DMS153 treated with DMSO at 0.1 percent for 48 hours (cell line): ENCODE data around the gene MCM5.

Source experiments
- DNase-seq: peaks from one replicate; lab custom pipeline; 2025; ENCODE audit not compliant: unreplicated experiment; lab: John Stamatoyannopoulos, UW

The MCM5 gene

GRCh38 chr22:35400501-35400790, 506 bp downstream of the MCM5 start:
- DNase-seq = no peak

DNA sequence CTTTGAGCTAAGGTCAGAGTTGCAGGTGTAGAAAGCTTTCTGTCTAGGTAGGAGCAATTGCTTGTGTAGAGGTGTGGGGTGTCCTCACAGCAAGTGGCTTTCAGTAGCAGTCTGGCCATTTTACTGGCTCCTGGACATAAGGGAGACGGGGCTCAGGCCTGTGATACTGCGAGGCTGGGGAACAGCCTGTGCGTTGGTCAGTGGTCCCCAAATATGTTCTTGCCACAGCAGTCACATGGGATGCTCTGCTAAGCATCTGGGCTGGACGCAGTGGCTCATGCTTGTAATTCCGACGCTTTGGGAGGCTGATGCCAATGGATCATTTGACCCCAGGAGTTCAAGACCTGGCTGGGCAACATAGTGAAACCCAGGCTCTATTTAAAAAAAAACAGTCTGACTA, 1.9 kb downstream of the MCM5 start:
- DNase-seq = no peak

DNA sequence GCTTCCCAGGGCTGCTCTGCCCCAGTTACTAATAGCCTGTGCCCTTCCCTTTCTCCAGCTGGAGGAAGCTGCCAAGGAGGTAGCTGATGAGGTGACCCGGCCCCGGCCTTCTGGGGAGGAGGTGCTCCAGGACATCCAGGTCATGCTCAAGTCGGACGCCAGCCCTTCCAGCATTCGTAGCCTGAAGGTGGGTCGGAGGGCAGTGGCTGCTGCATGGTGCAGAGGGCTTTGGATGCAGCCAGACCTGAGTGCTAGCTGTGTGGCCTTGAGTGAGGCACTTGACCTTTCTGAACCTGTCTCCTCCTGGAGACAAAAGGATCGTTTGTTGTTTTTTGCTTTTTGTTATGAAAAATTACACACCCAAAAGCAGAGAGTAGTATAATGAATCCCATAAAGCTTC, 3.4 kb downstream of the MCM5 start:
- no peak for DNase-seq

- no peak for DNase-seq
Observed at GRCh38 chr22:35404176-35404575, 4.2 kb downstream of the MCM5 start.

DNA sequence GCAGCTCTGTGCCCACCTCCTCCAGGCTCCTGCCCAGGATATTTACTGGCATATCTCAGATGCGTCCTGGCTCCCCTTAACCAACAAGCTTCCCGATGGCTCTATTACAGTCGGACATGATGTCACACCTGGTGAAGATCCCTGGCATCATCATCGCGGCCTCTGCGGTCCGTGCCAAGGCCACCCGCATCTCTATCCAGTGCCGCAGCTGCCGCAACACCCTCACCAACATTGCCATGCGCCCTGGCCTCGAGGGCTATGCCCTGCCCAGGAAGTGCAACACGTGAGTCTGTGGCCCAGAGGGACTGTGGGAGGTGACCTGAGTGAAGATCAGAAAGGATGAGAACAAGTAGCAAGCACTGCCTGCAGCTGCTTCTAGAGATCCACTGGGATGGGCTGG, 6.5 kb downstream of the MCM5 start:
- DNase-seq = no peak

- no peak for DNase-seq
Observed at GRCh38 chr22:35407362-35407761, 7.4 kb downstream of the MCM5 start.

DNA sequence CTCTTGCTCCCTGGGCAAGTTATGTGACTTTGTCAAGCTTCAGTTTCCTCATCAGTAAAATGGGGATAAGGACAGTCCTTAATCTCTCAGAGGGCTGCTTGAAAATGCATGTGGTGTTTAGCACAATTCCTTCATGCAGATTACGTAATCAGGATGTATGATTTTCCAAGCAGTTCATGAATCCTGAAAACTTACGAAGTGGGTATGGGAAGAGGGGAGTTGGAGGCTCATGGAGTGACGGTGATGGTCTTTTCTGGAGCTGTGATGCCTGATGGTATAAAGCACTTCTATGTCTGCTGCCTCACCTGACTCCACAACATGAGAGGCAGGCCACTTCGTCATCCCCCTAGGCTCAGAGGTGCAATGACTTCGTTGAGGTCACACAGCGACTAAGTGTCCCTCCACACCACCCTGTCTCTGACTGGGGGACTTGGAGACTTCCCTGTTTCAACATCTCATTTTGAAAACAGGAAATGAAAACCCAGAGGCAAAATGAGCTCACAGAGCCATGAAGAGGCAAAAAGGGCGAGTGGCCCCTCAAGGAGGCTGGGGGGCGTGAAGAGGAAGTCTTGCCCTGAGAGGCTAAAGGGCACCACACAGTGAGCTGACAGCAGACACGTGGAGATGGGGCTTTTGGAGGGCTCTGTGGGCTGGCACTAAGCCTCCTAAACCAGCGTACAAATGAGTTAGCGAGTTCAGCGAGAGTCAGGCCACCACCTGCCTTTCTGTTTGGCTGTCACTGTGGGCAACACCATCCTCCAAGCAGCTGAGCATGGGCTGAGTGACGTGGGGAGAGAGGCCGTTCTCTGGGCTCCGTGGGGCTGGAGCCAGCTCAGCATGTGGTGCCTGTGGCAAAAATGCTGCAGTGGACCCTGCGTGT, 10.1 kb downstream of the MCM5 start:
- no peak for DNase-seq

DNA sequence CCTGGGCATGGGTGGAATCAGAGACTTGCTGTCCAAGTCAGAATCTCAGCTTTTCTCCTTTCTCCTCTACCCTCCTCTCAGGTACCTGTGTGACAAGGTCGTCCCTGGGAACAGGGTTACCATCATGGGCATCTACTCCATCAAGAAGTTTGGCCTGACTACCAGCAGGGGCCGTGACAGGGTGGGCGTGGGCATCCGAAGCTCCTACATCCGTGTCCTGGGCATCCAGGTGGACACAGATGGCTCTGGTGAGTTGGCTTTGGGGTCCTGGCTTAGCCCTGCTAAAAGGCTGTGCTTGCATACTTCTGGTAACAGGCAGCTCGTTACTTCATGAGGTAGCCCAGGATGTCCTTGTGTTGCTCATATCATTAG, 10.7 kb downstream of the MCM5 start:
- DNase-seq = no peak

DNA sequence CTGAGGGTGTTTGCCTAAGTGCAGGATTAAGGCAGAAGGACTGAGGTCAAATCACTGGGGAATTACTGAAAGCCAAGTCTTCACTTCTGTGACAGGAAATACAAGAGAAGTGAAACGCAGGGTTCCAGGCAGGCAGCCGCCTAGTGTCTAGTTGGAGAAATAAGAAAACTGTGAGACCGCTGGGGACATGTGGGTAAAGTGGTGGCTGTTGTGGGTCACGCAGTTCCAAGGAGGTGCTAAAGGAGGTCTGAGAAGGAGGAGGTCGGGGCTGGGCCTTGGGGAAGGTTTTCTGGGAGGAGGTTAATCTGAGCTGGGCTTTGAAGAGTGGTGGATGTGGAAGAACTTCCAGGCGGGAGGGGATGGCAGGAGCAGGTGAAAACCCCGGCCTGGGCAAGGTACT, 11.2 kb downstream of the MCM5 start:
- DNase-seq = no peak

DNA sequence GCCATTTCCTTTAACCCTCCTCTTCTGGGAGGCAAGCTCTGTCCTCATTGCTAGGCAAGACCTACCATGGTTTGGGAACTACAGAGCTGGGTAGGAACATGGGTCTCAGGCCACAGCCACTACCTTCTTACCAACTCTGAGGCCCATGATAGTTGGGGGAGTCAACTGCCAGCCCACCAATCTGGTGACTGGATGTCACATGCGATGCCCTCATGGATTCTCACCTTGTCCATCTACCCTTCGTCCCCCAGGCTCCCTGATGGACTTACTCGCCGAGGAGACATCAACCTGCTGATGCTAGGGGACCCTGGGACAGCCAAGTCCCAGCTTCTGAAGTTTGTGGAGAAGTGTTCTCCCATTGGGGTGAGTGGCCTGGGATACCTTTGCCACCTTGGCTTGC, 13.7 kb downstream of the MCM5 start:
- no peak for DNase-seq

- DNase-seq = no peak
Observed at GRCh38 chr22:35417606-35418005, 17.7 kb downstream of the MCM5 start.

GRCh38 chr22:35418088-35418487, 18.1 kb downstream of the MCM5 start:
- DNase-seq = no peak

- DNase-seq = no peak
Observed at GRCh38 chr22:35418731-35419130, 18.8 kb downstream of the MCM5 start.

- DNase-seq = no peak
Observed at GRCh38 chr22:35419756-35420155, 19.8 kb downstream of the MCM5 start.

- no peak for DNase-seq
Observed at GRCh38 chr22:35421121-35421520, 21.2 kb downstream of the MCM5 start.

DNA sequence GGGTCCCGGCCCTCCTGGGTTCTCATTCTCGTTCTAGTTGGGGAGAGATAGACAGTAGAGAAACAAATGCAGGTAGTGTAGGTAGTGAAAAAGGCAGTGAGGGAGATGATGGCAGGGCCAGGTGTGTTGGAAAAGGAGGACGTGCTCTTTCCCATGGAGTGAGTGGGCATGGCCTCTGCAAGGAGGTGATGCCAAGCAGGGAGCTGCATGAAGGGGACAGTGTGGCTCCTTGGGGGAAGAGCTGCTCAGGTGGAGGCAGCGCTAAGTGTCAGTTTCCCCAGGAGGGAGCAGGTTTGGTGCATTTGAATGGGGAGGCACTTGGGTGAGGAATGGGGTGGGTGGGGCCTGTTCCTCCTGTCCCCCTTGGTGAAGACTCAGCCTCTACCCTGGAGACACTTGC, 22.2 kb downstream of the MCM5 start:
- no peak for DNase-seq

DNA sequence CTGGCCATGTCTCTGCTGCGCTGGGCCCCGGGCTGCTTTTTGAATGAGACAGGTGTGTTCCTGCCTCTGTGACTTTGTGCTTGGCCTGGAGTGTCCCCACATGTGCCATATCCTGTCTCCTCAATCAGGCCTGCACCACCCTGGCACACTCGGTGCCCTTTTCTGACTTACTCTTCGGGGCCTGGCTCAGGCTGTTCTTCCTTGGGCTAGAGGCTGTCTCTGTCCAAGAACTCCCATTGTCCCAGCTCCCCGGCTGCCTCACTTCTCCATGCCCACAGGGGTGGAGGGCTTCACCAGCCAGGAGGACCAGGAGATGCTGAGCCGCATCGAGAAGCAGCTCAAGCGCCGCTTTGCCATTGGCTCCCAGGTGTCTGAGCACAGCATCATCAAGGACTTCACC, 23.0 kb downstream of the MCM5 start:
- DNase-seq = no peak

DNA sequence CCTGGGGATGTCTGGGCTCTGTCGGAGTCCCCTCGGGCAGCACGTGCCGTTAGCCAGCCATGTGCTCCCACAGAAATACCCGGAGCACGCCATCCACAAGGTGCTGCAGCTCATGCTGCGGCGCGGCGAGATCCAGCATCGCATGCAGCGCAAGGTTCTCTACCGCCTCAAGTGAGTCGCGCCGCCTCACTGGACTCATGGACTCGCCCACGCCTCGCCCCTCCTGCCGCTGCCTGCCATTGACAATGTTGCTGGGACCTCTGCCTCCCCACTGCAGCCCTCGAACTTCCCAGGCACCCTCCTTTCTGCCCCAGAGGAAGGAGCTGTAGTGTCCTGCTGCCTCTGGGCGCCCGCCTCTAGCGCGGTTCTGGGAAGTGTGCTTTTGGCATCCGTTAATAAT, 24.1 kb downstream of the MCM5 start:
- DNase-seq = no peak

GRCh38 chr22:35424761-35425160, 24.8 kb downstream of the MCM5 start:
- DNase-seq = no peak

DNA sequence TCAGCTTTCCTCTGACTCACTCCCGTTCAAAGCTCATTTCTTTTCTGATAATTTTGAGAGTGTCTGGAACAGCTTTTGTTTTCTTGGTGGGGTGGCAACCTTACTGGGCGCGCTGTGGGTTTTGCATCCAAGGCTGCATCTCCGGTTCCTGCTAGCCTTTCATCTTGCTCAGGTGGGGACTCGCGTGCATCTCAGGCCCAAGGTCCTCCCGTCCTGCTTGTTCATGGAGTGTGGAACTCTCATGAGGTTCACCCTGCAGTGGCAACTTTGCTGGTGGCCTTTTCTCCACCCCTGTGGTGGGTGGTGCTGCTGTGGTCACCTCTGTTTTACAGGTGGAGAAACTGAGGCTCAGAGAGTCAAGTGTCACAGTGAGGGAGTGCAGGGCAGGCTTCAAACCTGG, 25.6 kb downstream of the MCM5 start:
- DNase-seq = no peak

GRCh38 chr22:35425971-35426800, 26.2 kb downstream of the MCM5 start:
- no peak for DNase-seq

DNA sequence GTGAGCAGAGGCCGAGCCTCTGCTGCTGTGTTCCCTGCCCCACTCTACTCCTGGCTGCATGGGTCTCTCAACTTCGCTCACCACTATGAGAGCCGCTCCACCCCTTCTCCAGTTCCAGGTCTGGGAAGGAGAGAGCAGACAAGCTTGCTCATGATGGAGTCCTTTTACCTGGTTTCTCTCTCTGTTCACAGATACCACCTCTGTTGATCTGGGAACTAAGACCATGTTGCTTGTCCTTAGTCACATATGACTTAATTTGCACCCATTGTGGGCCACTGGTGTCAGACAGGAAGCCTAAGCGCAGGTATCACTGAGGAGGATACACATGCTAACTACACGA, 26.8 kb downstream of the MCM5 start:
- DNase-seq = peak; percentile 62

DNA sequence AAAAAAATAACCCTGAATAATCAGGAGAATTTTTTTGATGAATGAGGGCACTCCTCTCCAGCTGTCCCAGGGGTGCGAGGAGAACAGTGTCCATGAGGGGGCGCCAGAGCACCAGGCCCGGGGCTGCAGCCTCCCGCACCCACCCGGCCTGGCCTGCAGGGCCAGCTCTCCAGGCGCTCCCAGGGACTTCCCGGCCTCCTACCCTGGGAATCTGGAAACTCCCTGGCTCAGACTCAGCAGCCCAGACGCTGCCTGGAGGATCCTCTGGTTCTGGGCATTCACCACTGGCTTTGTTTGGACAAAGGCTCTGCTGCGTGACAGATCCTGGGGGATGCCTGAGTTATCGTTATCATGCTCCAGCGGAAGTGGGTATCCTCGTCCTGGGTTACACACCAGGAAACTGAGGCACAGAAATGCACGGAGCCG, 31.0 kb downstream of the MCM5 start:
- DNase-seq = peak; percentile 52
